GM18520 (cell line): ENCODE measurements around the gene ATXN1.
"Not testable (repeated sequence)": the region's sequence is repeated elsewhere in the genome, so short reads cannot be mapped to it uniquely, and the experiment has no call there.

Experiments used
- ATAC-seq: cut with Tn5 transposase; IDR thresholded peaks from one replicate; pipeline ENCODE4 v1.9.1; 2021; ENCODE audit not compliant: unreplicated experiment

The ATXN1 gene

GRCh38 chr6:16702627-16703378 lies 58.5 kb downstream of the ATXN1 start:
- ATAC-seq = not testable (repeated sequence)

GRCh38 chr6:16700916-16701234 lies 60.4 kb downstream of the ATXN1 start:
- no peak for ATAC-seq

GRCh38 chr6:16700202-16700915 lies 60.9 kb downstream of the ATXN1 start:
- no peak for ATAC-seq

GRCh38 chr6:16698997-16699868 lies 62.0 kb downstream of the ATXN1 start:
- peak; percentile 36 for ATAC-seq

GRCh38 chr6:16698162-16698533 lies 63.1 kb downstream of the ATXN1 start:
- no peak for ATAC-seq

GRCh38 chr6:16697437-16698161 lies 63.7 kb downstream of the ATXN1 start:
- ATAC-seq = no peak

GRCh38 chr6:16696496-16696895 lies 64.8 kb downstream of the ATXN1 start:
- no peak for ATAC-seq

- peak; percentile 47 for ATAC-seq
These were observed 66.3 kb downstream of the ATXN1 start for GRCh38 chr6:16694781-16695578.

GRCh38 chr6:16691324-16691723 lies 69.9 kb downstream of the ATXN1 start:
- peak; percentile 26 for ATAC-seq

- peak; percentile 62 for ATAC-seq
These were observed 70.6 kb downstream of the ATXN1 start for GRCh38 chr6:16690608-16691142.

GRCh38 chr6:16689788-16690607 lies 71.3 kb downstream of the ATXN1 start:
- no peak for ATAC-seq

GRCh38 chr6:16688984-16689636 lies 72.2 kb downstream of the ATXN1 start:
- ATAC-seq = no peak

GRCh38 chr6:16688436-16688835 lies 72.8 kb downstream of the ATXN1 start:
- no peak for ATAC-seq

GRCh38 chr6:16687045-16687444 lies 74.2 kb downstream of the ATXN1 start:
- no peak for ATAC-seq

GRCh38 chr6:16684896-16685554 lies 76.2 kb downstream of the ATXN1 start:
- peak; percentile 62 for ATAC-seq

GRCh38 chr6:16684195-16684689 lies 77.0 kb downstream of the ATXN1 start:
- ATAC-seq = no peak

GRCh38 chr6:16683641-16684194 lies 77.5 kb downstream of the ATXN1 start:
- no peak for ATAC-seq
